ENCODE data around the gene HSPA1L.
A peak's percentile ranks its signal among the peaks of the same experiment; 100 is the strongest.
"Not testable (repeated sequence)": the region's sequence is repeated elsewhere in the genome, so short reads cannot be mapped to it uniquely, and the experiment has no call there.

The HSPA1L gene

DNA sequence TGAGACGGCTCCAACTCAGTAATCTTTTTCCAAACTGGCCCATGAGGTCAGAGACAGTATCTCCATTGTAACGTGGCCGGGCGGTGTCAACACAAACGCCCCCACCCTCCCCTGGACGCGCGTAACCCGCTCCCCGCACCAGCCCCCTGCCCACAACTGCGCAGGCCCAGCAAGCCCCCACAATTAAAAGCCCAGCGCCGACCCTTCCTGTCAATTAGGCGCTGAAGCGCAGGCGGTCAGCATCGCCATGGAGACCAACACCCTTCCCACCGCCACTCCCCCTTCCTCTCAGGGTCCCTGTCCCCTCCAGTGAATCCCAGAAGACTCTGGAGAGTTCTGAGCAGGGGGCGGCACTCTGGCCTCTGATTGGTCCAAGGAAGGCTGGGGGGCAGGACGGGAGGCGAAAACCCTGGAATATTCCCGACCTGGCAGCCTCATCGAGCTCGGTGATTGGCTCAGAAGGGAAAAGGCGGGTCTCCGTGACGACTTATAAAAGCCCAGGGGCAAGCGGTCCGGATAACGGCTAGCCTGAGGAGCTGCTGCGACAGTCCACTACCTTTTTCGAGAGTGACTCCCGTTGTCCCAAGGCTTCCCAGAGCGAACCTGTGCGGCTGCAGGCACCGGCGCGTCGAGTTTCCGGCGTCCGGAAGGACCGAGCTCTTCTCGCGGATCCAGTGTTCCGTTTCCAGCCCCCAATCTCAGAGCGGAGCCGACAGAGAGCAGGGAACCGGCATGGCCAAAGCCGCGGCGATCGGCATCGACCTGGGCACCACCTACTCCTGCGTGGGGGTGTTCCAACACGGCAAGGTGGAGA lies at the start of gene HSPA1L, which contains the start of gene HSPA1A:
HSPA1L (minus strand) TSS at position 259 of the 814 bp plus-strand sequence. CDS start 3,311 bp downstream, outside the sequence.
HSPA1A (plus strand) TSS at position 519 of the 814 bp plus-strand sequence; CDS start at position 733, 214 bp downstream.
- peak; percentile 41 to 69 (median 43) for DNase-seq (ENCODE audit: low read depth in 3 of 3)

DNA sequence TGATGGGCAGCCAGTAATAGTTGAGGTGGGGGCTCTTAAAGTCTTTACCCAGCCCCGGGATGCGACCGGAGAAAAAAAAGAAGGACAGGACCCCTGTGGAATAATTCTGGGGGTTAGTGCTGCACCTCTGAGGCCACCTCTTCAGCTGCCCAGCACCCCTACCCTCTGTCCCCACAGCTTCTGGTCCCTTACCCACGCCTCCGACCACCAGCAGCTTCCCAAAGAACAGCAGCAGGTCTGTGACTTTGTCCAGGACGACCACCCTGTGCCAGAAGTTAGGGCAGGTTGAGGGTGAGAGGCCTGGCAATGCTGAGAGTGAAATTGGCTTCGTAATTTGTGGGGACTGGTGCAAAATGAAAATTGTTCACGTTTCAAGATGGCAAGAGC lies 49.7 kb upstream of the HSPA1L start:
- DNase-seq (ENCODE audit: low read depth in 3 of 3) = no peak

DNA sequence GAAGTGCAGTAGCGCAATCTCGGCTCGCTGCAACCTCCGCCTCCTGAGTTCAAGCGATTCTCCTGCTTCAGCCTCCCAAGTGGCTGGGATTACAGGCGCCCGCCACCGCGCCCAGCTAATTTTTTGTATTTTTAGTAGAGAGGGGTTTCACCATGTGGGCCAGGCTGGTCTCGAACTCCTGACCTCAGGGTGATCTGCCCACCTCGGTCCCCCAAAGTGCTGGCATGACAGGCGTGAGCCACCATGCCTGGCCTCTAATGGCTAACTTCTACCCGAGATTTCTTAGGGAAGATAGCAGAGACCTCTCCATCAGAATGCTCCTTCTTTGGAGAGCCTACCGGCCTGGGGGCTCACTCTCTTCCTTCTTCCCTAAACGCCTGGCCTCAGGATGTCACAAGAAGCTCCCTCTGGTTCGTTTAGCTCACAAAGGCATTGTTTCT lies 49.1 kb upstream of the HSPA1L start:
- DNase-seq (ENCODE audit: low read depth in 3 of 3) = not testable (repeated sequence)

DNA sequence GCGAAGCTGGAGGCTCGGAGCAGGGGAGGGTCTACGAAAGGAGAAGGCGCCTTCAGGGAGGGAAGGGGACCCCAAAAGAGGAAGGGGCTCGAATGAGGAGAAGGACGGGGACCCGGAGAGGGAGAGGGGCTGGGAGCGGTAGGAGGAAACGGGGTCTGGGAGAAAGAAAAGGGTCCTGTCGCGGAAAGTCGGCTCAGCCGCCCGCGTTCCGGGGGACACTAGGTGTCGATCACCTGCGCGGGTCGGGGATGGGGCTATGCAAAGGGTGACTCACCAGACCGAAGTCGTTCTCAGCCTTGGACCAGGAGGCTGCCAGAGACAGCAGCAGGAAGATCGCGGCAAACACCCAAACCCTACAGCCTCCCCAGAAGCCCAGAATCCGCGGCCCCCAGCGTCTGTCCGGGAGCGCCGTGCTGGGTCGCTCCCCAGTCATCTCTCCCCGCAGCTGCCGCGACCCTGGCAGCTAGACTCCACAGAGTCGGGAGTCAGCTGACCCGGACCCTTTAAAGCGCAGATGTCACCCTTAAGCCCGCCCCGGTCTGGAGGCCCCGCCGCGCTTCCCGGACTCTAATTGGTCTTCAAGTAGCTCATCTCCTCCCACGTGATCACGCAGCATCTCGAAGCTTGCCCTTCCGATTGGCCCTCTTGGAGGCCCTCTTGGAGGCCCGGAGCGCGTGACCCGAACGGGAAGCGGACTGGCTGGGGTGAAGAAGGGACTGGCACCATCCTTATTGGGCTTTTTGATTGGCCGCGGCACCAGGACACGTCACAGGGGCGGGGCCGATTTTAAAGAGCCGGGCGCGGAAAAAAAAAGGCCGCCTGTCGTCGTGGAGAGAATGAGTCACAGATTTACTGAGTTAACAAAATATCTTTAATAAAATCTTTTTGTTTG lies 47.5 kb upstream of the HSPA1L start, which contains the start of gene NEU1:
NEU1 (minus strand) TSS at position 478 of the 892 bp plus-strand sequence; CDS start at position 433, 45 bp downstream.
- peak; percentile 97 to 99 (median 99) for DNase-seq (ENCODE audit: low read depth in 3 of 3)

DNA sequence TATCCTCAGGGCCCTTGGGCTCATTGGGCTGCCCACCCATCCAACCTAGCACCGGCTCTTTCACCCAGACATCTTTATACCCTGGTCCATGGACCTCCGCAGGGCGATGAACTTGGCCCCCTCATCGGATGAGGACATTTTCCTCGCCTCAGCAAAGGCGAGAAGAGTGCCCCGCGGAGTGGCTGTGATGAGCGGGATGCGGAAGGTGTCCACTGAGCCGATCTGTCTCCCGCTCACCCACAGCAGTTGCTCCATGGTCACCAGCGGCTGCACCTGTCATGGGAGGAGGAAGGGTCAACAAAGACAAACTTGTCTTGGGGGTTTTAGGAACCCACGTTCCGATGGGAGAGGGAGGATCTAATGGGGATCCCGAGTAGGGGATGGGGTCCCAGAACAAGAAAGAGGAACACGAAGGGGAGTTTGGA lies 46.8 kb upstream of the HSPA1L start:
- DNase-seq (ENCODE audit: low read depth in 3 of 3) = no peak

DNA sequence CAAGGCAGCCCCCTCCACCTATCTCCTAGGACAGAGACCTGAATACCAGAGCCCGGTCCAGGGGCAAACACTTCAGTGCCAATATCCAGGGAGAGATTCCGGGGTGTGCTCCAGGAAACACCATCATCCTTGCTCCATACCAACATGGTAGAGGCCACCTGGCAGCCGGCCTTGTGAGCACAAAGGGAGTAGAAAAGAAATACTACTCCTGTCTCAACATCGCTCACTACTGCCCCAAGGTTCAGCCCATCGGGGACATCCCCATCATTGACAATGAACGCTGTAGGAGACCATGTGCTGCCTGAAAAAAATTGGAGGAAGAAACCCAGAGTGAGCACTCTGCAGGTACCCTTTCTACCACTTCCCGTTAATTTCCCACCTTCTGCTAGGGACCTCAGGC lies 46.1 kb upstream of the HSPA1L start:
- no peak for DNase-seq (ENCODE audit: low read depth in 3 of 3)

DNA sequence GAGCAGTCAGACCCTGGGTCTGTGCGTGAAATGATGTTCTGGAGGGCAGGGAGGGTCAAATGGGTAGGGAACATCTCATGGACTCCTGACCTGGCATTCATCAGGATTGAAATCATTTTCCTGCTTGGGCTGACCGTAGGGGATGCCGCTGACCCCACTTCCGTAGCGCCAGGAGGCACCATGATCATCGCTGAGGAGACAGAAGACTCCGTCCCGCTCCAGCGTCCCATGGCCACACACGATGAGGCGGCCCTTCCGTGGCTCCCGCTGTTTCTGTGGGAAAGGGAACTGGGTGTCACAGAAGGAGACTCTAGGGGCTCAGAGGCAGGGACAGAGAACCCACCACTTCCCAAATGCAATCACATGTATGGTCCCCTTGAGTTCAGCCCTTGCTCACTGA lies 45.3 kb upstream of the HSPA1L start:
- DNase-seq (ENCODE audit: low read depth in 3 of 3) = no peak

DNA sequence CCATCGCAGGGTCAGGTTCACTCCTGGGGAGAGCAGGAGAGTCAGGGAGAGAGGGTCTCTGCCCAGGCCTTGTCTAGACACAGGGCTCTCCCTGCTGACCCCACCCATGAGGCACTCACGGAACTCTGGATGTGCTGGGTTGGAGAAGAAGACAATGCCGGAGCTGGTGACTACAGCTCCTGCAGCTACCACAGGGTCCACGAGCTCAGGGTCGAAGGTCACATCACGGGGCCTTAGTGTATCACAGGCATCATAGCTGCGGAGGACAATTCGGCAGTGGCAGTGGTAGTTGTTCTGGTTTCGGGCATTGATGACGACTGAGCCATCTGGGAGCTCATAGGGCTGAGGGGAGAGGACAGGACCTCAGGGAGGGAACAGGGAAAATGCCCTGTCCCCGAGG lies 44.8 kb upstream of the HSPA1L start:
- no peak for DNase-seq (ENCODE audit: low read depth in 3 of 3)

DNA sequence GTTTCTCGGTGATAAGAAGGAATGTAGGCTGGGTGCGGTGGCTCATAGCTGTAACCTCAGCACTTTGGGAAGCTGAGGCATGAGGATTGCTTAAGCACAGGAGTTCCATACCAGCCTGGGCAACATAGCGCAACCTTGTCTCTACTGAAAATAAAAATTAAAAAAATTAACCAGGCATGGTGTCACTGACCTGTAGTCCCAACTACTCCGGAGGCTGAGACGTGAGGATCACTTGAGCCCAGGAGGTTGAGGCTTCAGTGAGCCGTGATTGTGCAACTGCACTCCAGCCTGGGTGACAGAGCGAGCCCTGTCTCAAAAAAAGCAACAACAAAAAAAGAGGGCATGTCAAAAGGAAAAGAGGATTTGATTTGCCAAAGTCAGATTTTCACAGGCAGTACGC lies 43.6 kb upstream of the HSPA1L start:
- DNase-seq (ENCODE audit: low read depth in 3 of 3) = no peak

DNA sequence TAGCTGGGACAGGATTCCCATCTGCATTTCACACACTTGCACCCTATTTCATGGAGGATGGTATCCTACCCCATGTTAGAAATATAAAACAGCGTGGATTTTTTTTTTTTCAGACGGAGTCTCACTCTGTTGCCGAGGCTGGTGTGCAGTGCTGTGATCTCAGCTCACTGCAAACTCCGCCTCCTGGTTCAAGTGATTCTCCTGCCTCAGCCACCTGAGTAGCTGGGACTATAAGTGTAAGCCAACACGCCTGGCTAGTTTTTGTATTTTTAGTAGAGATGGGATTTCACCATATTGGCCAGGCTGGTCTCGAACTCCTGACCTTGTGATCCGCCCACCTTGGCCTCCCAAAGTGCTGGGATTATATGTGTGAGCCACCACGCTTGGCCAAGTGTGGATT lies 42.7 kb upstream of the HSPA1L start:
- not testable (repeated sequence) for DNase-seq (ENCODE audit: low read depth in 3 of 3)

DNA sequence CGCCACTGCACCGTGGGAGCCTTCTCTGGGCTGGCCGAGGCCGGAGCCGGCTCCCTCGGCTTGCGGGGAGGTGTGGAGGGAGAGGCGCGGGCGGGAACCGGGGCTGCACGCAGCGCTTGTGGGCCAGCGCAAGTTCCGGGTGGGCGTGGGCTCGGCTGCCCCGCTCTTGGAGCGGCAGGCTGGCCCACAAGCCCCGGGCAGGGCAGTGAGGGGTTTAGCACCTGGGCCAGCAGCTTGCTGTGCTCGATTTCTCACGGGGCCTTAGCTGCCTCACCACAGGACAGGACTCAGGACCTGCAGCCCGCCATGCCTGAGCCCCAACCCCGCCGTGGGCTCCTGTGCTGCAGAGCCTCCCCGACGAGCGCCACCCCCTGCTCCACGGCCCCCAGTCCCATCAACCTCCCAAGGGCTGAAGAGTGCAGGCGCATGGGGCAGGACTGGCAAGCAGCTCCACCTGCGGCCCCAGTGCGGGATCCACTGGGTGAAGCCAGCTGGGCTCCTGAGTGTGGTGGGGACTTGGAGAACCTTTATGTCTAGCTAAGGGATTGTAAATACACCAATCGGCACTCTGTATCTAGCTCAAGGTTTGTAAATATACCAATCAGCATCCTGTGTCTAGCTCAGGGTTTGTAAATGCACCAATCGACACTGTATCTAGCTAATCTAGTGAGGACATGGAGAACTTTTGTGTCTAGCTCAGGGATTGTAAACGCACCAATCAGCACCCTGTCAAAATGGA lies 37.1 kb upstream of the HSPA1L start:
- DNase-seq (ENCODE audit: low read depth in 3 of 3) = not testable (repeated sequence)

DNA sequence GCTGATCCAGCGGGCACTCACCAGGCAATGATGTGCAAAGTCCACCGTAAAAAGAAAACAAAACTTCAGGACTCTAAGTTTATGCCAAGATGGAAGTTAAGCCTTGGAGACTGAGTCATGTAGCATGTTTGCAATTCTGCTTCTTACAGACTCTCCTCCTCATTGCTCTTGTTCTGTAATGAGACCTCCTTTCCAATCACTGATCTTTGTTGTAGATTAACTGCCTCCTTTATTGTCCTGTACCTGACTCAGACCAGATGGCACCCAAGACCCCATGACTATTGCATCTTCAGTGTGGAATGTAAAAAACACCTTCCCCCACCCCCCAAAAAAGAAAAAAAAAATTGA lies 36.4 kb upstream of the HSPA1L start:
- no peak for DNase-seq (ENCODE audit: low read depth in 3 of 3)

DNA sequence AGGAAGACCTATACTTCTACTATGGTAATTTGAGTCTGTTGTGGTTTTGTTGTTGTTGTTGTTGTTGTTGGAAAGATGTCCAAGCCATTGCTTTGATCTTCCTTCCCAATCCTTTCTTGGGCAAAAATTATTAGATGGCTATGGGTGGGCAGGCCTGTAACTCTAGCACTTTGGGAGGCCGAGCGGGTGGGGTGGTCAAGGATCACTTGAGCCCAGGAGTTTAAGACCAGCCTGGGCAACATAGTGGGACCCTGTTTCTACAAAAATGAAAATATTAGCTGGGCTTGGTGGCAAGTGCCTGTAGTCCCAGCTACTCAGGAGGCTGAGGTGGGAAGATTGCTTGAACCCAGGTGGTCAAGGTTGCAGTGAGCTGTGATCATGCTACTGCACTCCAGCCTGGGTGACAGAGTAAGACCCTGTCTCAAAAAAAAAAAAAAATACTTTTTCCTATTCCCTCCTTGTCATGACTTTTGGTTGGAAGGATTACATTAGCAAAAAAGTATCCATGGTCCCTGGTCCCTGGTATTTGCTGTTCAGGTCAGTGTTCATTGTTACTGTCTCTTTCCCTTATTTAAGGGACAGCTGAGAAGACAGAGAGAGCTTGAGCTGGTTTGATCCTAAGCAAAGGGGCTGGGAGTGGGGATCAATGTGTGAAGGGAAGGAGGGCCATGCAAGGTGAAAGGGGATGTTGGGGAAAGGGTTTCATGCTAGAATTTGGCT lies 35.8 kb upstream of the HSPA1L start:
- no peak for DNase-seq (ENCODE audit: low read depth in 3 of 3)

DNA sequence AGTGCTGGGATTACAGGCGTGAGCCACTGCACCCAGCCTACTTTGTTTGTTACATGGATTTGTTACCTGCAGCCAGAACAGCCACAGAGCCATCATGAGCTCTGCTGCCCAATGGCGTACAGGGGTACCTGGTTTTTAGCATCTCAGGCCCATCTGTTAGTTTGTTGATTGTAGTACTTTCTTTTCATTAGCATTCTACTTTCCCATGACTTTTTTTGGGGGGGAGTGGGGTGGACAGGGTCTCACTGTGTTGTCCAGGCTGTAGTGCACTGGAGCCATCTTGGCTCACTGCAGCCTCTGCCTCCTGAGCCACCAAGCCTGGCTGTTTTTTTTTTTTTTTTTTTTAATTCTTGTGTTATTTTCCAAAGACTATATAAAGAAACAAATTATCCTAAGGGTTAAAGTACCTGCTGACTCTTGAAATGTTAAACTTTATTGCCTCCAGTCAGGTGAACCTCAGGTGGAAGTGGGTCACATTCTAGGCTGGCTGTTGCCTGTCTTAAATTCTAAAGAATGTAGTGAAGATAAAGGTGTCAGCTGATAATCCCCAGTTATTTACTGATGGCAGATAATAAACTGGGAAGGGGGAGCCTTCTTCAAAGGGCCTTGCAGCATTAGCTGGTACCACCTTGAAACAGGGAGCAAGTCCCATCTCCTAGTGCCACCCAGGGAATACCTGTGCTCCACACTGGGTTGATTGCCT lies 32.3 kb upstream of the HSPA1L start:
- no peak for DNase-seq (ENCODE audit: low read depth in 3 of 3)

DNA sequence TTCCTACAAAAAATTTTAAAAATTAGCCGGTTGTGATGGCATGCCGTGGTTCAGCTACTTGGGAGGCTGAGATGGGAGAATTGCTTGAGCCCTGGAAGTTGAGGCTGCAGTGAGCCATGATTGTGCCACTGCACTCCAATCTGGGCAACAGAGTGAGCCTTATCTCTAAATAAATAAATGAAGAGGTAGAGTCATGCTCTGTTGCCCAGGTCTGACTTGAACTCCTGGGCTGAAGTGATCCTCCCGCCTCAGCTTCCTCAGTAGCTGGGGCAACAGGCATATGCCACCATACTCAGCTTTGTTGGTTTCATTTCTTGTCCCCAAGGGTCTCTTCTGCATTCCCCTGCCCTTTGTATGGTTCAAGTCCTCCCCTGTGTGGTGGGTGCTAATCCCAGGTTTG lies 29.4 kb upstream of the HSPA1L start:
- no peak for DNase-seq (ENCODE audit: low read depth in 3 of 3)

DNA sequence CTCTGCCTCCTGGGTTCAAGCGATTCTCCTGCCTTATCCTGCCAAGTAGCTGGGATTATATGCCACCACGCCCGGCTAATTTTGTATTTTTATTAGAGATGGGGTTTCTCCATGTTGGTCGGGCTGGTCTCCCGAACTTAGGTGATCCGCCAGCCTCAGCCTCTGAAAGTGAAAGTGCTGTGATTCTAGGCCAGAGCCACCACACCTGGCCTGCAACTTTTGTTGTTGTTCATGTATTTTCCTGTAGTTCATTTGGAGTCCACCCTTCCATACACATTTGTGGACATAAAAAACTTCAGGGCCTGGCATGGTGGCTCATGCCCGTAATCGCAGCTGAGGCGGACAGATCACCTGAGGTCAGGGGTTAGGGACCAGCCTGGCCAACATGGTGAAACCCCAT lies 27.0 kb upstream of the HSPA1L start:
- DNase-seq (ENCODE audit: low read depth in 3 of 3) = no peak

DNA sequence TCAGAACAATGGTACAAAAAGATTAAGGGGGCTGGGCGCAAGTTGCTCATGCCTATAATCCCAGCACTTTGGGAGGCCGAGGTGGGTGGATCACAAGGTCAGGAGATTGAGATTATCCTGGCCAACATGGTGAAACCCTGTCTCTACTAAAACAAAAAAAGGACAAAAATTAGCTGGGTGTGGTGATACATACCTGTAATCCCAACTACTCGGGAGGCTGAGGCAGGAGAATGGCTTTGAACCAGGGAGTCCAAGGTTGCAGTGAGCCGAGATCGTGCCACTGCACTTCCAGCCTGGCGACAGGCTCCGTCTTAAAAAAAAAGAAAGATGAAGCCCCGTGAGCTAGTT lies 24.7 kb upstream of the HSPA1L start:
- not testable (repeated sequence) for DNase-seq (ENCODE audit: low read depth in 3 of 3)

DNA sequence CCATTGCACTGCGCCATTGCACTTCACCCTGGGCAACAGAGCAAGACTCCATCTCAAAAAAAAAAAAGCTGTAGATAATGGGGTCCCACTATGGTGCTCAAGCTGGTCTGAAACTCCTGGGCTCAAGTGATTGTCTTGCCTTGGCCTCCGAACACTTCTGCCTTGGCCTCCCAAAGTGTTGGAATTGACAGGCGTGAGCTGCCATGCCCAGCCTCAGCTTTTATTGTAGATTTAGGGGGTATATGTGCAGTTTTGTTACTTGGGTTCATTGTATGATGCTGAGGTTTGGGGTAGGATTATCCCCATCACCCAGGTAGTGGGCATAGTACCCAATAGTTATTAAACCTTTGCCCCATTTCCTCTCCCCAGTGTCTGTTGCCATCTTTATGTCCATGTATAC lies 23.9 kb upstream of the HSPA1L start:
- DNase-seq (ENCODE audit: low read depth in 3 of 3) = no peak

DNA sequence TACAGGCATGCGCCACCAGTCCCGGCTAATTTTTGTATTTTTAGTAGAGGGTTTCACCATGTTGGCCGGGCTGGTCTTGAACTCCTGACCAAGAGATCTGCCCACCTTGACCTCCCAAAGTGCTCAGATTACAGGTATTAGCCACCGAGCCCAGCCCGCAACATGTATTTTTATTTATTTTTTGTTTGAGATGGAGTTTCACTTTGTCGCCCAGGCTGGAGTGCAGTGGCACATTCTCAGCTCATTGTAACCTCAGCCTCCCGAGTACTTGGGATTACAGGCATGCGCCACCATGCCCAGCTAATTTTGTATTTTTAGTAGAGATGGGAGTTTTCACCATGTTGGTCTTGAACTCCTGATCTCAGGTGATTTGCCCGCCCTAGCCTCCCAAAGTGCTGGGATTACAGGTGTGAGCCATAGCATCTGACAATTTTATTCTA lies 23.1 kb upstream of the HSPA1L start:
- DNase-seq (ENCODE audit: low read depth in 3 of 3) = not testable (repeated sequence)

DNA sequence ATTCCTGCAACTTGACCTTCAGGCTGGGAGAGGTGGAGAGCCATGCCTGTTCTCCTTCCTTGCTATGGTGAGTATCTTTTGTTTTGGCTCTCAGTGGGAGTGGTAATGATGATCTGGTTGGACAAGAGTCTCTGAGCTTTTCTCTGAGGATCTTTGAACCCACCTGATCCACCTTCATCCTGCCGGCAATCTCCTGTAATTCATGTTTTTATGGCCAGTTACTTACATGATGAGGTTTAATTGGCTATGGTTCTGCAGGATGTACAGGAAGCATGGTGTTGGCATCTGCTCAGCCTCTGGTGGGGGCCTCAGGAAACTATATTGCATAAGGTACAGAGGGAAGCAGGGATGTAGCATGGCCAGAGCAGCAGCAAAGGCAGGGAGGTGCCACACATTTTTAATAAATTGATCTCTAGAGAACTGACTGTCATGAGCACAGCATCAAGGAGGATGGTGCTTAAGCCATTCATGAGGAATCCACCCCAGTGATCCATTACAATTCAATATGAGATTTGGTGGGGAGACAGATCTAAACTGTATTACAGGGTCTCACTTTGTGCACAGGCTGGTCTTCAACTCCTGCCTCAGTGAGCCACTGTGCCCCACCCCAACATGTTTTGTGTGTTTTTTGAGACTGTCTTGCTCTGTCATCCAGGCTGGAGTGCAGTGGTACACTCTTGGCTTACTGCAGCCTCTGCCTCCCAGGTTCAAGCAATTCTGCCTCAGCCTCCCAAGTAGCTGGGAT lies 22.5 kb upstream of the HSPA1L start:
- no peak for DNase-seq (ENCODE audit: low read depth in 3 of 3)
